GM21529 (cell line): ENCODE results near the gene CAMTA1.
"Not testable (repeated sequence)": the region's sequence is repeated elsewhere in the genome, so short reads cannot be mapped to it uniquely, and the experiment has no call there.

Experiments used
- ATAC-seq: cut with Tn5 transposase; IDR thresholded peaks from one replicate; pipeline ENCODE4 v1.9.1; 2021; ENCODE audit not compliant: unreplicated experiment

CAMTA1 gene

DNA sequence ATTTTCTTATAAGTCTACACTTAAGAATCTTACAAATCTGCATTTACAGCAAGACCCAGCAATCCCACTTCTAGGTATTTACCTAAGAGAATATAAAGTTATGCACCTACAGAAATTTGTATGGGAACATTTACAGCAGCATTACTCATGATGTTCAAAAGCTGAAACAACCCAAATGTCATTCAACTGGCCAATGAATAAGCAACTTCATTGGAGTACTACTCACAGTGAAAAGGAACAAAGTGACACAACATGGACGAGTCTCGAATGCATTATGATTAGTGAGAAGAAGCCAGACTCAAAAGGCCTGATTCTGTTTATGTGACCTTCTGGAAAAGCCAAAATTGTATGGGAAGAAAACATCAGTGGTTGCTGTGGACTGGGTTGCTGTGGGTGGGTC is 116.9 kb downstream of the CAMTA1 start:
- no peak for ATAC-seq

DNA sequence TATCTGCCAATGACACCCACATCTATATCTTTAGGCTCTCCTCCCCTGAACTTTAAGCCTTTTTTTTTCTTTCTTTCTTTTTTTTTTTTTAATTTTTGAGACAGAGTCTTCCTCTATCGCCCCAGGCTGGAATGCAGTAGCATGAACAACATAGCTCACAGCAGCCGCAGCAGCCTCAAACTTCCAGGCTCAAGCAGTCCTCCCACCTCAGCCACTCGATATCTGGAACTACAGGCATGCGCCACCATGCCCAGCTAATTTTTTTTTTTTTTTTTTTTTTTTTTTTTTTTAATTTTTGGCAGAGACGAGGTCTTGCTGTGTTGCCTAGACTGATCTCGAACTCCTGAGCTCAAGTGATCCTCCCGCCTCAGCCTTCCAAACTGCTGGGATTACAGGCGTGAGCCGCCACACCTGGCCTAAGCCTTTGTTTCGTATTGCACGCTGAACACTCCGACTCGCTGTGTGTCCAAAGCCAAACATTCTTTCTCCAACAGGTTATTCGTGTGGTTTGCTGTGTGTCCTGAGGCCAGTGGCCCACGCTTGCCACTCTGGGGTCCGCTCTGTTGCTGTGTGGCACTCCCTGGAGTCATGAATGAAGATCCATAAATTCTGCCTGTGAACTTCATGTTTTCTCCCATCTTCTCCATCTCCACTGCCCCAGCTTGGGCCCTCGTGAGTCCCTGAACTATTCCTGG is 119.4 kb downstream of the CAMTA1 start:
- ATAC-seq = no peak

DNA sequence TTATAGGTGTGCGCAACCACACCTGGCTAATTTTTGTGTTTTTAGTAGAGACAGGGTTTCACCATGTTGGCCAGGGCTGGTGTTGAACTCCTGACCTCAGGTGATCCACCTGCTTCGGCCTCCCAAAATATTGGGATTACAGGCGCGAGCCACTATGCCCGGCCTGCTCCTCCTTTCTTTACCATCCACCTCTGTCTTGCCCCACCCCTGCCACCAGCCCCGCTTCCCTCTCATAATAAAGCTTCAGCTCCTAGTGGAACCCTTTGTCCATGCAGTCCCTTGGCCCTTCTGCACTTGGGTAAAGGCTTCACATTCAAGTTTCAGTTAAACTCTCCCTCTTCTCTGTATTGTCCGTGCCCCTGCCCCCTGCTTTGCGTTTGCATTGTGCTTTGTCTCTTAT is 120.1 kb downstream of the CAMTA1 start:
- no peak for ATAC-seq

DNA sequence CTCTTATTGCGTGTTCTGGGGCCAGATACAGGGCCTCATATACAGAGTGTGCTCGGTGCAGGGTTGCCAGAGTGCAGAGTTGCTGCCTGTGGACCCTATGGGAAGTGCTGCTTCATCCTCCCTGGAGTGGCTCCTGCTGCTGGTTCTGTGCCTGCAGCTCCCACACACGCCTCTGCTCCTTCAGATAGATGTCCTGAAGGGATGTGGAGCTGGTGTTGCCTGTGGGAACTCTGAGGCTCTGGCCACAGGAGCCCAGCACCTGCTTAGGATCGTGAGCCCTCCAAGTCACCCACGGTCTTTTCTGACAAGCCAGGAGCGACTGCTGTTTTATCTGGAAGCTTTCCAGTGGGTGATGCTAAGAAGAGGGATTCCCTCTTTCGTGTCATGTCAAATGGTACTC is 120.5 kb downstream of the CAMTA1 start:
- ATAC-seq = no peak

DNA sequence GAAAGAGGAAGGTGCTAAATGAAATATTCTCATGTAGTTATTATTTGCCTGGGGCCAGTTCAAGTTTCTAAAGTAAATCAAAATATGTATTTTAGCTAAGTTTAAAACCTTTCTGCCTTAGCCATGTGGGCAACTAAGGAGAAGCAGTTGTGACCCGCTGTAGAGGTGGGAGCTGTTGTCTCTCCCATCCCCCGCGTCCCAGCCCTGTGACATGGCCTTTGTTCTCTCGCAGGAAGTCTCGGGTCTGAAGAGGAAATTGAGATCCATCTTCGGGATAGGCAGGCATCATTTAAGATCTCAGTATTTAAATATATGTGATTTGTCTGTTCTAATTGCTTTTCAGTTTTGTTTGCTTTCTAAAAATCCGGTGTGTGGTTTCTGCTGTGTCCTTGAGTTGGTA is 121.5 kb downstream of the CAMTA1 start:
- no peak for ATAC-seq

DNA sequence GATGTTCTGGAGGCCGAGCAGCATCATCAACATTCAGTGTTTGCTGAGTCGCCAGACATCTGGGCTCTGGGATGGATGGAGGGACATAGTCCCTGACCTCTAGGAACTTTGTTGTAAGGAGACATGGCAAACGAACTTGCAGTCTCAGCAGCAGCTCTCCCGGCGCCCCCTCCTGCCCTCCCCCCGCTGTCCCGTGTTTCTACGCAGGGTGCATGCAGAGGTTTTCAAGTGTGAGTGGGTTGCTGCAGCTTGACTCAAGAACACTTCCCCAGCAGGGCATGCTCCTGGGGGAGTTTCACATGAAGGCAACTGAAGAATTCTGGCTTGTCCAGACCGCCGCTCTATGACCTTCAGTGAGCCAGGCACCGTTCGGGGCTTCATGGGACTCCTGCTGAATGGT is 121.9 kb downstream of the CAMTA1 start:
- ATAC-seq = no peak

DNA sequence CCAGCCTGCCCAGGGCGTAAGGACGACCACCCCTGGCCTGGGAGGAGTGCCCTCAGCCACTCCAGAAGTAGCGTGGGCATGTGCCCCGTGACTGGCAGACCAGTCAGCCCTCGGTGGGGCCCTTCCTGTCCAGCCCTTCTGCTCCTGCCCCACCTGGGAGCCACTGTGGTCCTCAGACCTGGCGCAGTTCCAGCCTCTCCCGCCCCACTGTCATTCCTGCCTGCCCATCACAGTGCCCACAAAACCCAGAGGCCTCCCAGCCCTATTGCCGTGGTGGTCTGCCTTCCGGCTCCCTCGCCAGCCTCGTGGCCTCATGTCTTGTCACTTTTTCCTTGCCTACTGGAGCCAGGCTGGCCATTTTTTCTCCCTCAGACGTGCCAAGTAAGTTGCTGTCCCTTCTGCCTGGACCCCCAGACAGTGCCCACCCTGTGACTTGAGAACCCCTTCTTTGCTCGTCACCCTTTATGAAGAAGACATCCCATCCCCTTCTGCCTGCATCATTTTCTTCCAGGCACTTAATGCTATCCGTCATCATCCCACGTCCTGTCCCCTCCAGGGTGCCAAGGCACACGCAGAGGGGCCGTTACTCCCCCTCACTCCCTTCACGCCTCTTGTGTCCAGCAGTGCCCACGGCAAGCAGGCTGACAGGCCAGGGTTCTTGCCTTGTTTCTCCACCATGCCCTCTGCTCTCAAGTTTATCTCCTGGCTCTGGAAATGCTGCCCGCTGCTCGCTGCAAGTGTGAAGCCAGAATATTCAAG is 122.6 kb downstream of the CAMTA1 start:
- ATAC-seq = no peak

DNA sequence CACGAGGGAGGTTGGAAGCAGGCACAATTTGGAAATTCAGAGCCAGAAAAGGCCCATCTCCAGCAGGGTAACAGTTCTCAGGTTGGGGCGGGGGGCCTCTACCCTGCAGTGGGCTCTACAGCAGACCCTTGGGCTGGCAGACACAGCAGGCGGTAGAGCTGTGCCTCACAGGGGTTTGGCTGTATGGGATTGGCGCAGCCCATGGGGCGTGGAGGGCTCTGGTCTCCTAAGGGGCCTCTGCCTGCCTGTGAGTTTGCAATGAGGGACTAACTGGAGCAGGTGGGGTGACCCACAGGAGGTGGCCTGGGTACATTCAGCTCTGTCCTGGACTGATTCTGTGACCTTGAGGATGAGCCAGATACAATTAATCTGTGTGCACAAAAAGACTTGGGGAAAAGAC is 124.1 kb downstream of the CAMTA1 start:
- ATAC-seq = no peak

DNA sequence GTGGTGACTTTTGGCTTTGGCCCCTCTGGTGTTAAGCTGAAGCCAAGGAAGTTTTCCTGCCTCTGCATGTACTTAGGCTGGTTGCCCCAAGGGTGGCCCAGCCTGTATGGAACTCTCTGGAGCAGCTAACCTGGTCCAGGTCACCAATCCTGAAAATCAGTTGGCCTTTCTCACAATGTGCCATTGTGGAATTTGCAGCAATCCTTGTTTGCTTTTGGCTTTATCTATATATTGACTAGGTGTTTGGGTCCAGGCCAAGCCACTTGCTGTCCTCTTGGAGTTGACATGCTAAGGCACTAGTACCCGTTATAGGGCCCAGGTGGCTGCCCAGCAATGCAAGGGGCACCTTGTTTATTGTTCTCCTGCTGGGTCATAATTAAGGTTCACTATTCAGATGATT is 124.6 kb downstream of the CAMTA1 start:
- no peak for ATAC-seq

DNA sequence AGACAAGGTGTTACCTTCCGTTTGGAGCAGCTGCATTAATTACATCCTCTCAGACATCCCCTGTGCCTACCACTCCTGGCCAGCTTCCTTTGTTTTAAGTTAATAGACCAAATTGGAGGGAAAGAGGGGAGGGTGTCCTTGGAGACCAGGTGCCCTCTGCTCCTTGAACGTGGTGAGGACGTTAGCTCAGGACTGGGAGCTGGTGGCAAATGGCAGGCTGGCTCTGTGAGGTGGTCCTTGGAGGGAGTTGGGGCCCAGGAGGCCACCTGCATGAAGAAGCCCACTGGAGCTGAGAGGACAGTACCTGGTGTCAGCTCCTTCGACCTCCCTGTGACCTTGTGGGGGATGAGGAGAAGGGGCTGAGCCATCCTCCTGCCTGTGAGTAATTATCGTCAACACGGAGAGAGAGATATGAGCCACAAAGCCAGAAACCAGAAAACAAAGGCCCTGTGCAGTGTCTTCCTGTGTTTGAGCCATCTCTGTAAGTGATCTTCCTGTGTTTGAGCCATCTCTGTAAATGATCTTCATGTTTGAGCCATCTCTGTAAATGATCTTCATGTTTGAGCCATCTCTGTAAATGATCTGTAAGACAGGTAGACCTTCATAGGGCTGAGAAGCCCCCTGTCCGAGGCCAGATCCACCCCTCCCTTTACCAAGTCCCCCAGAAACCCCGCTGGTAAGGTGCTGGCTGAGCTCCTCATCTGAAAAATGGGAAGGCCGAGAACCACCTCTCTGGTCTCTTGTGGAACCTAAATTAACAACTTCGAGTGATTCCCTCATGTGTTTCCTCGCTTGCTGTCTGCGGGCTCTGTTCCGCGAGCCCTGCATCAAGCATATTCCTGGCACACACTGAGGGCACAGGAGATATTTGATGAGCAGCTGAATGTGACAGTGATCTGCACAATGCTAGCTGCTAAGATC is 126.0 kb downstream of the CAMTA1 start:
- no peak for ATAC-seq

DNA sequence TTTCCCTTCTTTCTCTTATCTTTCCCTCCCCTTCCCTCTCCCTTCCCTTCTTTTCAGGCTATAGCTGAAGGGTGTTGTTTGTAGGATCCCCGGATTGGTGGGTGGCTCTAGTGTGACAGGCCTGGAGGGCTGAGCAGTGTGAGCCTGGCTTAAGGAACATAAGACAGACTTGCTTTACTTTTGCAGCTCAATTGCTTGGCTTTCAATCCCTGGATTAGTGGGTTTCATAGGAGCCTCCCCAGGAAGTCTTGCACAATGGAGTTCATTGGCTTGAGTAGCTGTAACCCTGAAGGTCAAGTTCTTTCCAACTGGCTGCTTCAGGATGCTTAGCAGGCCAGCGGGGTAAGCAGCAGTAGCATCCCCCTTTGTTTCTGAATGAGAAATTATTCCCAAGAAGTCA is 126.7 kb downstream of the CAMTA1 start:
- no peak for ATAC-seq

DNA sequence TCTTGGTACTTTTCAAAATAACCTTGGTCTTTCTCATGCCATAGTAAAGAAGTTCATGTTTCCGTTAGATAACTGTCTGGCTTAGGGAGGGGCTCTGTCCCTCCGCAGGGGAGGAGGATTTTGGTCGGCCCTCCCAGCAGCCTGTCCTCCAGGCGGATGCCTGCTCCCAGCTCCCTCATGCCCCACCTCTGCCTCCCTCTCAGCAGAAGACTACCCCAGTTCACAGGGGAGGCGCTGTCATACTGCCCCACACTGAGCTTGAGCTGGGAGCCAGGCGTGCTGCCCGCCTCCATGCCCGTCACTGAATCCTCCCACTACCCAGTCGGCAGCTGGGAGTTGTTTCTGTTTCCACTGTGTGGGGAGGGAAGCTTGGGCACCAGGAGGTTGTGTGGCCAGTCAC is 127.3 kb downstream of the CAMTA1 start:
- no peak for ATAC-seq

DNA sequence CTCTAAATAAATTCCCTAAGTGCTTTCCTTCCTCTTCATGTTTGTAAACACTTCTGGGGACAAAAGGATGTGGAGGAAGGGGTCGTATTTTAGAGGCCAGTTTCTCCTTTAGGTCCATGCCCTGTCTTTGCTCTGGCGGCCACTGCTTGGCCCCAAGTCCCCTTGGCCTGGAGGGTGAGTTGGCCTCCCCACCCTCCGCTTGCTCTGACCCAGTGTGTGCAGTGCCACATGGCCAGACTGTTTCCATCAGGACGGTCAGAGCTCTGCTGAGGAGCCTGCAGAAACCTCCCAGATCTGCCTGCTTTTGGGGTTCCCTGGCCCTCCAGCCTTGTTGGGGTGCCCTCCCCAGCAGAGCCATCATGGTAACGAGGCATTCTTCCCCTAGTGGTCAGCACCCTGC is 127.8 kb downstream of the CAMTA1 start:
- ATAC-seq = no peak

DNA sequence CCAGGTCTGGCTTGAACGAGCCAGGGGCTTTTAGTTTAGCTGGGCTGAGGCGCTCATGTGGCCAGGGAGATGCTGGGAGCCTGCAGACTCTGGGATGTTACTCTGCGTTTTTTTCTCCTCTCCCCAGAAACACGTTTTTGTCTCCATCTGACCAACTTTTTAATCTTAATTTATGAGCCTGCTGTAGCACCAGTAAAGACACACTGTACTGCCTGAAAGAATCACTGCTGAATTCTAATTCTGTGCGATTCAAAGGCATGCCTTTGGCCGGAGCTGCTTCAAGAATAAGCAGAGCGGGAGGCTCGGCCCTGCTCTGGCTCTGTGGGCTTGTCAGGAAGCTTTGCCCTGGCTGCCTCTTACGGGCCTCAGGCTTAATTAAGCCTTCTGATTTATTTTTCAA is 129.5 kb downstream of the CAMTA1 start:
- ATAC-seq = no peak

DNA sequence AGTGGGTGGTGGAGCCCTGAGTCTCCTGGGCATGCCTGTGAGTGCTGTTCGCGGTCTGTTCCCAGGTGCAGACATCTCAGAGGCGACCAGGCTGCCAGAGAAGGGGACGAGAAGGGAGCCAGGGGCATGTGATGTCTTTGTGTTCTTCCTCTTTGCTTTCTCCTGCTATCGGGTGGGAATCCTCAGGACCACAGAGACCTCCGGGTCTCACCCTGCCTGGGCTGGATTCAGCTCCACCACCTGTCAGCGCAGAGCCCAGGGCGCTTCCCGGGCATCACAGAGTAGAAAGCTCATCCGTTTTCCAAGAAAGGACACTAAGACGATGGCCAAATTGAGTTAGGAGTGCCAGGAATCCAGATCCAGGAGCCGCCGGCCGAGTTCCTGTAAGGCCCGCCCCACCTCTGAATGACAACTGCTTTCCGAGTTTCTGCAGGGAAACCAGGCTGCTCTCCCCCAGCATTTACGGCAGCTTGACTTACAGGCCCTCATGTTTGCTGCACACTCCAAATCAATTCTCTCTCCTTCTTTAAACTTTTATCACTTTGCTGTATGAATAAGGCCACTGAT is 130.8 kb downstream of the CAMTA1 start:
- no peak for ATAC-seq

DNA sequence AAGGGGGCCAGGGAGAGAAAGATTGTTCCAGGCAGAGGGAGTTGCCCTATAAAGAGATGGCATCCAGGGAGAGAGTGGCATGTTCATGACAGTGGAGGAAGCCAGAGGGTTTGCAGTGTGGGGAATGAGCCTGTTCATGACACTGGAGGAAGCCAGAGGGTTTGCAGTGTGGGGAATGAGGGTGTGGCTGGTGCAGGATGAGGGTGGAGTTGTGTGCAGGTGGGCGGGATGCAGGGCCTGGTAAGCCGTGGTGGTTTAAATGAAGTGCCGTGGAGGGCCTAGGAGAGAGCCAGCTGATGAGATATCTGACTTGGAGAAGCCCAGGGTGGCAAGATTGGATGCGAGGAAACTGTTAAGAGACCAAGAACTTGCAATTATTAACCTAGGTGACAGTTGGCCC is 131.8 kb downstream of the CAMTA1 start:
- no peak for ATAC-seq

DNA sequence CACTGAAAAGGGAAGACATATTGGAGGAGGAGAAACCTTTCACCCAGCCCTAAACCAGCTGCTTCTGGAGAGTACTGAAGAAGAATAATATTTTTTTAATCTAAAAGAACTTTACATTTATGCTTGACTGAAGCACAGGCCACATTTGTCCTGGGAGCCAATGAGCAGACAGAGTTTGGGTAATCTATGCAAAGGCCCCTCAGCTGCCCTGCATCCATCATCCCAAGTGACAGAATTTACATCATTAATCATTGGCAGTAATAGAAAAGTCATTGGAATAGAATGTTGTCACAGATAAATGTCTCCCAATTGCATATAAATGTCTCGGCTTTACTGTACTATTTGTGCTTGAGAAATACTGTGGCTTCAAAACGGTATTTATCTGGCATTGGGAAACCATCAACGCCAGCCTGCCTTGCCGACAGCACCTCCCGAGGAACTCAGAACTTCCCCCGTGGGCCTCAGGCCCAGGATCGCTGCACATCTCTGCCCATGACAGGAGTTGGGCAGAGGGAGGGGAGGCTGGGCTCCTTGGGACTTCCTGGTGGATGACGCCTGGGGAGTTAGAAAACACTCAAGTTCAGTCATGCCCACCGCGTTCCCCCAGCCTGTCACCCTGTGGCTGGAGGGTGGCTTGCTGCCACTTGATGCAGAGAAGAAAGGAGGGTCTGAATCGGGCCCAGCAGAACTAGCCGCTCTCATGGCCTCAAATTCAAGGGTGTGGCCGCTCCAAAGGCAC is 133.1 kb downstream of the CAMTA1 start:
- ATAC-seq = no peak

DNA sequence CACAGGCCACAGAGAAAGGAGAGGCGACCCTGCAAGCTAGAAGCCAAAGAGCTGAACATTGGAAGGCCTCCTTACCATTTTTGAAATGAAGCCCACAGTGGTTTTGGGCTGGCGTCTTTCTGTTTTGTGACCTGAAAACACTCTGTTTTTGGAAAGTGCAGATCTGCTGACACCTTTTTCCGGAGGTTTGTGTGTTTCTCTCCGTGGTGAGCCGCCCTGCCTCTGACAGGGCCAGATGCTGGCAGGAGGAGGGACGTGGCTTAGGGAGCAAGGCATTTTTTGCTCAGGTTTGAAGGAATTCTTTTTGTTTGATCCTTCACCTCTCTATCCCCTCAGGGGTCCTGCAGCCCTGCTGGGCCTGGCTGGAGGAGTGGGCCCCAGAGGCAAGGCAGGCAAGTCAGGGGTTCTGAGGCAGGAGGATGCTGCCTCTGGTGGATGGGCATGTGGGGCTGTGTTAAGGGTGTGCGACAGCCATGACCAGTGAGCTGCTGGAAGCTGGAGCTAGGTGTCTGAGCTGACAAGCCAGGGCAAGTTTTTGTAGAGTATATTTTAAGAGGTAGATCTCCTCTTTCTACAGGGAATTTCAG is 133.8 kb downstream of the CAMTA1 start:
- no peak for ATAC-seq

DNA sequence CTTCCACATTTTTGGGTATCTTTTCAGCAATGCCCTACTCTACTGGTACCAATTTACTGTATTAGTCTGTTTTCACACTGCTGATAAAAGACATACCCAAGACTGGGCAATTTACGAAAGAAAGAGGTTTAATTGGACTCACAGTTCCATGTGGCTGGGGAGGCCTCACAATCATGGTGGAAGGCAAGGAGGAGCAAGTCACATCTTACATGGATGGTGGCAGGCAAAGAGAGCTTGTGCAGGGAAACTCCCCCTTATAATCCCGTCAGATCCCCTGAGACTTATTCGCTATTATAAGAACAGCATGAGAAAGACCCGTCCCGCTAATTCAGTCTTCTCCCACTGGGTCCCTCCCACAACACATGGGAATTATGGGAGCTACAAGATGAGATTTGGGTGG is 136.3 kb downstream of the CAMTA1 start:
- ATAC-seq = not testable (repeated sequence)
